ENCODE measurements around the gene LIME1.

LIME1 gene

GRCh38 chr20:63739130-63740069 is 2.9 kb downstream of the LIME1 start, which contains the start of gene SLC2A4RG:
Gene SLC2A4RG (plus strand): TSS chr20:63739776. CDS start chr20:63739913, 137 bp downstream.
- no peak for DNase-seq (ENCODE audit: low read depth)

GRCh38 chr20:63740070-63740626 is 3.7 kb downstream of the LIME1 start:
- DNase-seq (ENCODE audit: low read depth), result no peak

- DNase-seq (ENCODE audit: low read depth), result no peak
Observed at GRCh38 chr20:63740627-63741353, 4.3 kb downstream of the LIME1 start.

GRCh38 chr20:63741354-63741675 is 4.9 kb downstream of the LIME1 start:
- no peak for DNase-seq (ENCODE audit: low read depth)

- no peak for DNase-seq (ENCODE audit: low read depth)
Observed at GRCh38 chr20:63741676-63742380, 5.4 kb downstream of the LIME1 start.

DNA sequence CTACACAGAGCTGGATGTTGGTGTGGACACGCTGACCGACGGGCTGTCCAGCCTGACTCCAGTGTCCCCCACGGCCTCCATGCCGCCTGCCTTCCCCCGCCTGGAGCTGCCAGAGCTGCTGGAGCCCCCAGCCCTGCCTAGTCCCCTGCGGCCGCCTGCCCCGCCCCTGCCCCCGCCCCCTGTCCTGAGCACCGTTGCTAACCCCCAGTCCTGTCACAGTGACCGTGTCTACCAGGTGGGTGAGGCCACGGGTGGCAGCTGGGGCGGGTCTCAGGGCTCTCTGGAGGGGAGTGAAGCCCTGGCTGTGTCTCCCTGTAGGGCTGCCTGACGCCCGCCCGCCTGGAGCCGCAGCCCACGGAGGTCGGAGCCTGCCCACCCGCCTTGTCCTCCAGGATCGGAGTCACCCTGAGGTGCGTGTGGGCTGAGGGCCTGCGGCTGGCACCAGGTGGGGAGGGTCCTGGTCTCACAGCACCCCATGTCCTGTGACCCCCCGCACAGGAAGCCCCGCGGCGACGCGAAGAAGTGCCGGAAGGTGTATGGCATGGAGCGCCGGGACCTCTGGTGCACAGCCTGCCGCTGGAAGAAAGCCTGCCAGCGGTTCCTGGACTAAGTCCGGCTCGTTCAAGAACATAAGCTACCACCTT is 6.0 kb downstream of the LIME1 start:
- no peak for DNase-seq (ENCODE audit: low read depth)

- no peak for DNase-seq (ENCODE audit: low read depth)
Observed at GRCh38 chr20:63743210-63743970, 6.9 kb downstream of the LIME1 start.

DNA sequence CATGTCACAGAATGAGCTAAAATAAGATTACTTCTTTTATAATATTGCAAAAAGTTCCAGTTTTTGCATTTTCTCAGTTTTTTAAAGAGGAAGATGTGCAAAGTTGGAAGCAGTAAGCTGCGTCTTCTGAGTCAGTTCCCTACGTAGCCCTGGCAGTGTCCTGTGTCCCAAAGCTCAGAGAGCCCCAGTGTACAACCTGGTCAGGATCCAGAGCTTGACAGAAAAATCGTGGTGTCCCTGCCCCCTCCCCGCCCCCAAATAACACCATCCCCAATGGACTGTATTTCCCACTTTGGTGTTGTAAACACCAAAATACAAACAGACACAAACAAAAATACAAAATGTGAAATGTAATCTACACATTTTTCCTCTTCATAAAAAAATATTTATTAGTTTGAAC is 7.7 kb downstream of the LIME1 start:
- no peak for DNase-seq (ENCODE audit: low read depth)

- DNase-seq (ENCODE audit: low read depth), result no peak
Observed at GRCh38 chr20:63744574-63745423, 8.3 kb downstream of the LIME1 start.

DNA sequence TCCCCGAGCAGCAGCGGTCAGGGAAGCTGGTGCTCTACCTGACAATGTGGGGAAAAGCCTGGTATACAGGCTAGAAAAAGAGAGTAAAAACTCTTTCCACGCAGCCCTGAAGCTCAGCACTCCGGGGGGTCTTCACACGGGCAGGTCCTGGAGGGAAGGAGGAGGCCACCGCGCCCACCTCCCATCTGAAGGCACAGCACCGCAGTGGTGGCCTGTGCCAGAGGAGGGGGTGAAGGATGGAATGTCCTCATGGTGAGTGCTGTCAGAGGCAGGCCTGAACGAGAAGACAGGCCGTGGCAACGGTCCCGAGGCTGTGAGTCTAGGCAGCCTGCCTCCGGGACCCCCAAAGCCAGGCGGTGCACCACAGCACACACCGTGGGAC is 9.0 kb downstream of the LIME1 start:
- DNase-seq (ENCODE audit: low read depth), result no peak

DNA sequence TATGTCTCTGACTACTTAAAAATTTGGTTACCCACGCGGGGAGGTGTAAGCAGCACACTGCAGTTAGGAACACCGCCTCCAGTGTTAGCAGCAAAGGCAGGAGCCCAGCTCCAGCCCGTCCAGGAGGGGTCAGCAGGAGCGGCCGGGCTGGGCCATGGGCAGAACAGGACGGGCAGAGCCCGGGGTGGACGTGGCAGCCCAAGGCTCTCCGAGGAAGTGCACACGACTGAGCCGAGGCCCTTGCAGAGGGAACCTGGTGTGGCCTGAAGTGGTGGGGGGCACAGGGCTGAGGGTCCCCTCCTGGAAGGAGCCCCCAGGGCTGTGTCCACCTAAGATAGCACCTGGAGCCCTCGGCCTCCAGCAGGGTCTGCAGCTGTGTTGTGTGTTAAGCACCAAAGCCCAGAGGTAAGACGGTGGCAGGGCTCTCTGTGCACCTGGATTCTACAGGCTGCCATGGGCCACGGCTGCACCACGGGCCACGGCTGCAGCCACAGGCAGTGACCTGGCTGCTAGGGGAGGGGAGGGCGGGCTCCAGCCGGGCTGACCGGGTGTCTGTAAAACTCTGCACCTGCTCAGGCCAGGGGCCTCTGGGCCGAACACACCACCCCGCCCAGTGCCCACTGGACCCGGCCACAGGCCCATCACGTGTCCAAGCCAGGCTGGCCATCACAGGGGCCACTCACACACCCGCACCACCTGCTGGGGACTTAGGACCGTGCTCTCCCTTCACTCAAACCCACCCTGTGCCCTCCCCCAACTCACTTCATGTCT is 9.7 kb downstream of the LIME1 start:
- no peak for DNase-seq (ENCODE audit: low read depth)

DNA sequence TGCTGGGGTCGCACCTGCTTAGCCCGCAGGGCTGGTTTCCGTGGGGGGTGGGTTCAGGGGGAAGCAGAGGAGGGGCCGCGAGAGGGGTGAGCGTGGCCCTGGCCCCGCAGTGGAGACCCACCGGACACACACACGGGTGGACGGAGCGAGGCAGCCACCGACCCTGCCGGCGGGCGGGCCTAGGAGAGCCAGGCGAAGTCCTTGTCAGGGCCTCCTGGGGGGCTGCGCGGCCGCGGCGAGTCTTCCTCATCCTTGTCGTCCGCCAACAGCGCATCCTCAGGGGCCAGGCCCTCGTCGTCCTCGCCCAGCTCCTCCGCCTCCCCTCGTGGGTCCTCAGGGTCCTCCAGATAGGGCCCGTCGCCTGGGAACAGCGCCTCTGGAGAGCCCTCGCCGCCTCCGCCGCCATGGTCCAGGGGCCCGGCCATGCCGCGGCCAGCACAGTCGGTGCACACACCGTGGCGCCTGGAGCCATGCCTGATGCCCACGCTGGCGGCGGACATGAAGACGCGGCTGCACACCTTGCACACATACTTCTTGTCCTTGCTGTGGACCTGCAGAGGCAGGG is 10.4 kb downstream of the LIME1 start:
- no peak for DNase-seq (ENCODE audit: low read depth)

DNA sequence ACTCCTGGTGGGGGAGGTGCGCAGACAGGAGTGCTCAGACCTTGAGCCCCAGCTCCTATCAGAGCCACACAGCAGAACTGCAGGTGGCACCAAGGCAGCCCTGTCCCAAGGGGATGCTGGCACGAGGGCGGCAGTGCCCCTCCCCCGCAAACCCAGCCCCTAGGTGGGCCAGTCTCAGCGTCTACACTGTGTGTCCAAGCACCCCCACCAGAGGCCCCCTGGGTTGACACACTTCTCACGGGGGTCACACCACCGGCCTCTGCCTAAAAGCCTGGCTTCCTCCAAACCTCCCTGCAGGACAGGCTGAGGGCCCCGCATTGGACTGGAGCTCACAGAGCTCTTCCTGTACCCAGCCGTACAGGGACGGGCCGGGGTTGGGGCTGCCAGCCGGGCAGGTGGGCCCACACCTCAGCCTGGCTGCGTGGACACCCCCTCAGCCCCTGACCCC is 11.2 kb downstream of the LIME1 start:
- no peak for DNase-seq (ENCODE audit: low read depth)

- DNase-seq (ENCODE audit: low read depth), result no peak
Observed at GRCh38 chr20:63748070-63748933, 11.8 kb downstream of the LIME1 start.

DNA sequence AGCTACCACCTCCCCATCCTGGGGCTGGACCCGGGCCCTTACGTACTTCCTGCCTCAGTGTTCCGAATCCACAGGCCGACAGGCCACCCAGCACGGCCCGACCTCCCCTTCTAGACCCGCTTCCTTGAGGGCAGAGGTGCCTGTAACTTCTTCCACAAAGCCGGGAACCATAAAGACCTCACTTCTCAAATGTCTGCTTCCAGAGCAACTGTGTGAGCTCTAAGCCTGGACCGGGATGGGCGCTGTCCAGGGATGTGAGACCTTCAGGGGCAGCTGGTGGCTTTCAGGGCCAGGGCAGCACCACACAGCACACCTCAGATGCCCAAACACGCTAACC is 12.4 kb downstream of the LIME1 start:
- DNase-seq (ENCODE audit: low read depth), result no peak

DNA sequence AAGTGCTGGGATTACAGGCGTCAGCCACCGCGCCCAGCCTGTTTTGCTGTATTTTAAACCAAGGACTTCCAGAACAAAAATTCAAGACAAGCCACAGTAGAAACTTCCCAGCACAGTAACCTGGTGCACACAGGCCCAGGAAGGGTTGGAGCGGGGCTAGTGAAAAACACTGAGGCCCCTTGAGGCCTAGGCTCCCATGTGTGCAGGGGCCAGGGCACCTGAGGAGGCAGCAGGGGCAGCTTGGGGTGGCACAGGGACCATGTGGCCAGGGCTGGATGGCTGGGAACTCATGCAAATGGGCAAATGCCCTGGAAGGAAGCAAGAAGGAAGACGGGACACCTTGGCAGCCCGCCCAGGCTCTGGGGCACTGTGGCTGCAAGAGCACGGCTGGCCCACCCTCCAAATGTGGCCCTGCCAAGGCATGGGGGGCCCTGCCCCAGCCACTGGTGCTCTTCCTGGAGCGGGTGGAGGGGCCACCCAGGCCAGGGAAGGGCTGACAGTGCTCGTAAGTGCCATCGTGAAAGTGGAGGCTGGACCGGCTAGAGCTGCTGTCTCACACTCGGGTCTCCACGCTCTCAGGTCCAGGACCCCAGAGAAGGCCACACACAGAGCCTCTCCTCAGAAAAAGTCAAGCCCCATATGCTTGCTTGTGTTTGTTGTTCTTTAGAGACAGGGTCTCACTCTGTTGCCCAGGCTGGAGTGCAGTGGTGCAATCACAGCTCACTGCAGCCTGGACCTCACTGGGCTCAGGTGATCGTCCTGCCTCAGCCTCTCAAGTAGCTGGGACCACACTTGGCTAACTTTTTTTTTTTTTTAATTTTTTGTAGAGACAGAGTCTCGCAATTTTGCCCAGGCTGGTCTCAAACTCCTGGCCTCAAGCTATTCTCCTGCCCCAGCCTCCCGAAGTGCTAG is 13.4 kb downstream of the LIME1 start:
- no peak for DNase-seq (ENCODE audit: low read depth)

All from stimulated activated CD8-positive, alpha-beta memory T cell treated with anti-CD3 and anti-CD28 coated beads, Interleukin-15, amount 100 ng/mL, for 24 hours (primary cell).